NB4 (cell line): ENCODE results near the gene EIF2S2.

Experiments
- DNase-seq: peaks from one replicate; pipeline ENCODE4 v3.0.0; 2010; ENCODE audit warnings: low read depth
- H3K4me3 ChIP-seq: one replicate; pipeline ENCODE4 v1.5.1; 2011; ENCODE audit warnings: mild to moderate bottlenecking, low read depth, low read length, moderate library complexity
- CTCF ChIP-seq: IDR thresholded peaks from one replicate; pipeline ENCODE4 v1.5.1; 2012; ENCODE audit warnings: low read depth, low read length
- MAX ChIP-seq: IDR thresholded peaks from 2 replicates; pipeline ENCODE4 v1.6.1; 2011; ENCODE audit warnings: low read depth, low read length
- MYC ChIP-seq: IDR thresholded peaks from 2 replicates; pipeline ENCODE4 v1.6.1; 2011; ENCODE audit warnings: low read depth, low read length
- POLR2A ChIP-seq: IDR thresholded peaks from 2 replicates; pipeline ENCODE4 v1.6.1; 2011; ENCODE audit warnings: mild to moderate bottlenecking; ENCODE audit not compliant: insufficient read length; ENCODE audit errors: extremely low read depth

Gene EIF2S2

GRCh38 chr20:34091637-34092200 is 20.3 kb downstream of the EIF2S2 start:
- no peak for TF ChIP-seq MYC
- no peak for TF ChIP-seq CTCF
- no peak for DNase-seq
- no peak overlapping the region for H3K4me3 ChIP-seq

GRCh38 chr20:34090645-34091044 is 21.4 kb downstream of the EIF2S2 start:
- no peak overlapping the region for H3K4me3 ChIP-seq
- TF ChIP-seq CTCF (no peak), MAX (no peak), POLR2A (no peak), MYC (no peak)
- no peak for DNase-seq

- DNase-seq, result no peak
- H3K4me3 ChIP-seq, result no peak overlapping the region
- no peak for TF ChIP-seq POLR2A
- no peak for TF ChIP-seq MAX
- no peak for TF ChIP-seq MYC
- TF ChIP-seq CTCF, result no peak
Observed at GRCh38 chr20:34089655-34090345, 22.2 kb downstream of the EIF2S2 start.

GRCh38 chr20:34089175-34089479 is 22.9 kb downstream of the EIF2S2 start:
- DNase-seq, result no peak
- H3K4me3 ChIP-seq, result no peak overlapping the region
- TF ChIP-seq CTCF, result no peak
- no peak for TF ChIP-seq MYC
- TF ChIP-seq MAX, result no peak
- TF ChIP-seq POLR2A, result no peak

- H3K4me3 ChIP-seq, result no peak overlapping the region
- DNase-seq, result no peak
- TF ChIP-seq MYC (no peak), MAX (no peak), CTCF (no peak), POLR2A (peak; percentile 22)
Observed at GRCh38 chr20:34088305-34089174, 23.5 kb downstream of the EIF2S2 start.
